ENCODE measurements around the gene KCNJ12.

DNA sequence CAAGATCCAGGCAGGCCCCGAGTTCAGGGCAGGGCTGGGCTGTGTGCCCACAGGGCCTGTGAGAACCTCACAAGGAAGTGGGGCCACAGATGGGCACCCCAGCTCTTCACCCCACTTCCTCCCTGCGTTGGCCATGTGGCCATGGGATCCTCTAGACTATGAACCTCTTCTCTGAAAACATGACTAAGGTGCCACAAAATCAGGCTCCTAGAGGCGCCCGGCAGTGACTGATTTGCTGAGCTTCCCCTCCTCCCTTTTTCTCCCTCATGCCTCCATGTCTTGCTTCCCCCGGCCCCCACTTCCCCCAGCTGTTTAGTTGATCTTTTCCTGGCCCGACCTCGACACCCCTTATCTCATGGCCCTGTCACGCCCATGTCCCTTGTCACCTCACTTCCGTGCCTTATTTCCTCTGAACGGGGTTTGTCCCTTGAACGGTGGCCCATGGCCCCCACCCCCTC, 87.1 kb downstream of the KCNJ12 start:
- TF ChIP-seq CTCF (IDR thresholded peaks at IDR 0.05) (no peak), ZFX (IDR thresholded peaks at IDR 0.05; ENCODE audit: borderline replicate concordance) (no peak)

Measured in 22Rv1 (cell line).